ENCODE data around the gene ABRACL. TPM values are rescaled to one million over a fixed set of nuclear protein-coding genes. Genes with fewer than 3 reads are reported as not detected.
"Not testable (repeated sequence)": the region's sequence is repeated elsewhere in the genome, so short reads cannot be mapped to it uniquely, and the experiment has no call there.

Gene ABRACL
- total RNA-seq, 1 donor from 2014 or later = 63.0 TPM

DNA sequence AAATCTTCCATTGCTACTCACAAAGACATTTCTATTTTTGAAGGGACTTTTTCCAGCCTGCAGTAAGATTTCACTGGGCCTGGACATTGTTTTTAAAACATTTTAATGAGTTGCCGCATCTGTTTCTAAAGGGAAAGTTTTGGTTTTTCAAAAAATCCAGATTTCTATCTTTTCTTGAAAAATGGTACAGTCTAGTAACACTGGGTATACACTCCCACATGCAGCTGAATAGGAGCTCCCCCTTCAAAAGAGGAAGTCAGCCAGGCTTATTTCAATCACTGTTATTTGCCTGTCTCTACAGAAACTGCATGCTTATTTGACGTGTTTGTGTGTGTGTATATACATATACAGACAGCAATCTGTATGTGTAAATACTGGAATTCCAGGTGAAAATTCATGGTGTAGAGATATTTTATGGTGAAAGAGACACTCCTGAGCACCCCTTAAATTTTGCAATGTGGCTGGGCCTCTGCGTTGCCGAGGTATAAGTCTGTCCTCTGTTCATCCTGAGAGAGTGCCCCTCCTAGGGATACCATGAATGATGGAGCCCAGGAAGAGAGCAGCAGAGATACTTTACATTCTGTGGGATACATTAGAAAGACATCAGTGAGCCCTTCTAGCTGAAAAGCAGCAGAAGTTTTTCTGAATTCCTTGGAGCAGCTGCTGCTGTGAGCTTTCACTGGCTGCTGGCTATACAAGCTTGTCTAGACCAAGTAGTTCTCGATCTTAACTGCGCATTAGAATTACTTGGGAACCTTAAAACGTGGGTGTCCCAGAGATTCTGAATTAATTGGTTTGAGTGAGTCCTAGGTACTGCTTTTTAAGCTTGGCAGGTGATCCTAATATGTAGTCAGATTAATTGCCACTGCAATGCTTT, 12.0 kb upstream of the ABRACL start:
- TF ChIP-seq CTCF (IDR thresholded peaks at IDR 0.05; ENCODE audit: unreplicated experiment) = no peak
- Mint-ChIP-seq H3K36me3 (no peaks in the 10 kb centered on the region), H3K27ac (peak overlapping the region; percentile 81), H3K9me3 (no peaks in the 10 kb centered on the region), H3K4me1 (peaks cover 33% of the 10 kb centered on the region), H3K4me3 (no peak overlapping the region), H3K27me3 (ENCODE audit: low read depth) (no peaks in the 10 kb centered on the region)
- no peak for DNase-seq (ENCODE audit: low spot score in 2 of 2, unreplicated experiment in 2 of 2)

DNA sequence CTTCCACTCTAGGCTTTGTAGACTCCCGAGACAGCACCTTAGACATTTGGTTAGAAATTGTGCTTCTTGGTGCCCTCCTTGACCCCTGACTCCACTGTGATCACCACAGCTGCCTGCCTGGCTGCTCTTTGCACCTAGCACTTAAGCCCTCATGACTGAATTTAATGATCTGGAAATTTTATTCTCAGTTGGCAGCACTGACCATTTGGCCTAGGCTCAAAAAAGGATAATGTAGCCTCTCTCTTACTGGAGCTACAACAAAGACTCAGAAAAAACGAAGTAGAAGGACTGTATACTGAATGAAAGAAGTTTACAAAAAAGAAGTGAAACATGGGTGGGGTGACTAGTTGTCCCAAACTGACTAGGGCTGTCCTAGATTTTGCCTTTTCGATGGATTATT, 11.3 kb upstream of the ABRACL start:
- H3K36me3 Mint-ChIP-seq = no peaks in the 10 kb centered on the region
- no peaks in the 10 kb centered on the region for H3K27me3 Mint-ChIP-seq (ENCODE audit: low read depth)
- peaks cover 27% of the 10 kb centered on the region for H3K4me1 Mint-ChIP-seq
- no peak overlapping the region for H3K4me3 Mint-ChIP-seq
- TF ChIP-seq CTCF (IDR thresholded peaks at IDR 0.05; ENCODE audit: unreplicated experiment) = no peak
- no peaks in the 10 kb centered on the region for H3K9me3 Mint-ChIP-seq
- DNase-seq (ENCODE audit: low spot score in 2 of 2, unreplicated experiment in 2 of 2) = no peak
- peak overlapping the region; percentile 14 for H3K27ac Mint-ChIP-seq

DNA sequence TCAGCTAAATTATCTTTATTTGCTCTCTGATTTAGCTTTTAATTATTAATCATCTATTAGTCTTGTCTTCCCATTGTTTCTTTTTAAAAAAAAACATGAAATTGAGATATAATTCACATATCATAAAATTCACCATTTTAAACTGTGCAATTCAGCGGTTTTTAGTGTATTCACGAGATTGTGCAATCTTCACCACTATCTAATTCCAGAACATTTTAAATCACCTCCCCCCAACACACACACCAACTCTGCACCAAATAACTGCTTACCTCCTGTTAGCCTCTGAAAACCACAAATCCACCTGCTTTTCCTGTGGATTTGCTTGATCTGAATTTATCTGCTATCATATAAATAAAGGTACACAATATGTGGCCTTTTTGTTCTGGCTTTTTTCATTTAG, 8.8 kb upstream of the ABRACL start:
- Mint-ChIP-seq H3K27me3 (ENCODE audit: low read depth) (no peaks in the 10 kb centered on the region), H3K36me3 (no peaks in the 10 kb centered on the region), H3K4me1 (peaks cover 26% of the 10 kb centered on the region), H3K4me3 (no peak overlapping the region), H3K27ac (no peak overlapping the region), H3K9me3 (no peaks in the 10 kb centered on the region)
- no peak for DNase-seq (ENCODE audit: low spot score in 2 of 2, unreplicated experiment in 2 of 2)
- no peak for TF ChIP-seq CTCF (IDR thresholded peaks at IDR 0.05; ENCODE audit: unreplicated experiment)

GRCh38 chr6:139020689-139021088, 7.9 kb upstream of the ABRACL start:
- no peaks in the 10 kb centered on the region for H3K36me3 Mint-ChIP-seq
- H3K9me3 Mint-ChIP-seq = no peaks in the 10 kb centered on the region
- H3K27ac Mint-ChIP-seq = no peak overlapping the region
- no peak for DNase-seq (ENCODE audit: low spot score in 2 of 2, unreplicated experiment in 2 of 2)
- no peak overlapping the region for H3K4me3 Mint-ChIP-seq
- no peaks in the 10 kb centered on the region for H3K27me3 Mint-ChIP-seq (ENCODE audit: low read depth)
- H3K4me1 Mint-ChIP-seq = peaks cover 23% of the 10 kb centered on the region
- TF ChIP-seq CTCF (IDR thresholded peaks at IDR 0.05; ENCODE audit: unreplicated experiment) = no peak

DNA sequence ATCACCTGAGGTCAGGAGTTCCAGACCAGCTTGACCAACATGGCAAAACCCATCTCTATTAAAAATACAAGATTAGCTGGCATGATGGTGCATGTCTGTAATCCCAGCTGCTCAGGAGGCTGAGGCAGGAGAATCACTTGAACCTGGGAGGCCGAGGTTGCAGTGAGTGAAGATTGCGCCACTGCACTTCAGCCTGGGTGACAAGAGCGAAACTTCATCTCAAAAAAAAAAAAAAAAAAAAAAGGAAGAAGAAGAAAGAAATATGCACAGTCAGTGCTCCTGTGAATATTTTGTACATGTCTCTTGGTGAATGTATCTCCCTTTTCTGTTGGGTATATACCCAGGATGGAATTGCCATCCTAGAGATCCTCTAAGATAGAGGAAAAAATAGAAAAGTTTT, 3.1 kb upstream of the ABRACL start:
- H3K4me3 Mint-ChIP-seq; H3K9me3 Mint-ChIP-seq; H3K36me3 Mint-ChIP-seq; DNase-seq (ENCODE audit: low spot score in 2 of 2, unreplicated experiment in 2 of 2); H3K27me3 Mint-ChIP-seq (ENCODE audit: low read depth); H3K27ac Mint-ChIP-seq: not testable (repeated sequence)
- peaks cover 18% of the 10 kb centered on the region for H3K4me1 Mint-ChIP-seq

- no peaks in the 10 kb centered on the region for H3K36me3 Mint-ChIP-seq
- TF ChIP-seq CTCF (IDR thresholded peaks at IDR 0.05; ENCODE audit: unreplicated experiment) = no peak
- H3K27me3 Mint-ChIP-seq (ENCODE audit: low read depth) = no peaks in the 10 kb centered on the region
- H3K27ac Mint-ChIP-seq = peak overlapping the region; percentile 96
- peak overlapping the region; percentile 89 for H3K4me3 Mint-ChIP-seq
- DNase-seq (ENCODE audit: low spot score in 2 of 2, unreplicated experiment in 2 of 2) = no peak
- H3K9me3 Mint-ChIP-seq = no peaks in the 10 kb centered on the region
- peaks cover 20% of the 10 kb centered on the region for H3K4me1 Mint-ChIP-seq
Observed at GRCh38 chr6:139027620-139028182, 844 bp upstream of the ABRACL start.

Measured in mesothelial cell of epicardium (in vitro differentiated cells).